PC-9 (cell line): ENCODE data around the gene PPP6C. TPM values are rescaled to one million over a fixed set of nuclear protein-coding genes. Genes with fewer than 3 reads are reported as not detected.

Source experiments
- BruUV-seq: library from RNA; stranded (reverse); fragments of 400-500 nt; replicated peaks from 2 replicates; lab custom pipeline; 2021; lab: Mats Ljungman, UMichigan
- CTCF ChIA-PET: fragments of 300-600 bp; sonication (Branson Sonifier 250); formaldehyde crosslinking; loops from one replicate; lab custom pipeline; 2022; ENCODE audit warnings: antibody characterized with exemption; lab: Charles Lee
- POLR2A ChIA-PET: fragments of 300-600 bp; sonication (Branson Sonifier 250); formaldehyde crosslinking; loops from one replicate; lab custom pipeline; 2022; ENCODE audit warnings: antibody characterized with exemption; ENCODE audit not compliant: unreplicated experiment; lab: Charles Lee
- DNase-seq, 2 experiments: peaks; one replicate each; pipeline versions ENCODE4 v3.0.0 to v3.0.0-alpha.2; 2015 to 2022; ENCODE audit warnings: mixed read lengths in 1 of 2
- H2AFZ ChIP-seq: fragments of 200-600 bp; sonication (generic); 2 replicates; pipeline ENCODE4 v1.8.1; 2017; ENCODE audit warnings: antibody characterized with exemption
- H3F3A ChIP-seq: fragments of 200-600 bp; sonication (generic); 2 replicates; pipeline ENCODE4 v1.8.1; 2017; ENCODE audit warnings: antibody characterized with exemption, mild to moderate bottlenecking, low read depth; ENCODE audit not compliant: insufficient read depth
- H3K27ac ChIP-seq: fragments of 200-600 bp; sonication (generic); 2 replicates; pipeline ENCODE4 v1.6.1; 2016; ENCODE audit warnings: mixed run types
- H3K27me3 ChIP-seq: fragments of 200-600 bp; sonication (generic); 2 replicates; pipeline ENCODE4 v1.6.1; 2016; ENCODE audit warnings: low read depth, mixed run types; ENCODE audit not compliant: insufficient read depth
- H3K36me3 ChIP-seq: fragments of 200-600 bp; sonication (generic); 2 replicates; pipeline ENCODE4 v1.6.1; 2016; ENCODE audit warnings: low read depth, mixed run types
- H3K4me1 ChIP-seq: fragments of 200-600 bp; sonication (generic); replicated peaks from 2 replicates; pipeline ENCODE4 v1.6.1; 2016; ENCODE audit warnings: mixed run types; ENCODE audit not compliant: insufficient read depth
- H3K4me2 ChIP-seq: fragments of 200-600 bp; sonication (generic); 2 replicates; pipeline ENCODE4 v1.6.1; 2017; ENCODE audit warnings: mixed run types
- H3K4me3 ChIP-seq: fragments of 200-600 bp; sonication (generic); 2 replicates; pipeline ENCODE4 v1.6.1; 2016; ENCODE audit warnings: mixed run types
- H3K79me2 ChIP-seq: fragments of 200-600 bp; sonication (generic); 2 replicates; pipeline ENCODE4 v1.6.1; 2017; ENCODE audit warnings: low read depth, mixed run types
- H3K9me2 ChIP-seq: fragments of 200-600 bp; sonication (generic); 2 replicates; pipeline ENCODE4 v1.8.1; 2017; ENCODE audit warnings: mild to moderate bottlenecking; ENCODE audit not compliant: insufficient read depth
- H3K9me3 ChIP-seq: fragments of 200-600 bp; sonication (generic); 2 replicates; pipeline ENCODE4 v1.8.1; 2016; ENCODE audit warnings: low read depth; ENCODE audit not compliant: insufficient read depth
- H4K20me1 ChIP-seq: fragments of 200-600 bp; sonication (generic); 2 replicates; pipeline ENCODE4 v1.8.1; 2017; ENCODE audit not compliant: insufficient read depth
- CTCF ChIP-seq: fragments of 200-600 bp; sonication (generic); conservative IDR thresholded peaks from 2 replicates; pipeline ENCODE4 v1.6.1; 2017; ENCODE audit warnings: mixed run types, antibody characterized with exemption, mild to moderate bottlenecking, moderate library complexity
- EZH2 ChIP-seq: fragments of 200-600 bp; sonication (generic); IDR thresholded peaks from 2 replicates; pipeline ENCODE4 v1.8.0; 2017; ENCODE audit warnings: antibody characterized with exemption, low read depth
- intact Hi-C: fragments of 100-400 bp; cut with micrococcal nuclease; formaldehyde crosslinking; loops from one replicate; pipeline ENCODE4 v1.10.0; 2022; ENCODE audit not compliant: unreplicated experiment
- total RNA-seq: library from RNA; stranded (reverse); gene quantifications from 2 replicates; pipeline ENCODE4 v1.2.3, GENCODE V29; 2021

The PPP6C gene
- total RNA-seq, 1 experiment from 2014 or later = 49.6 TPM

- H3K27me3 ChIP-seq = no peaks in the 10 kb centered on the region
- intact Hi-C loops = loop anchor here (10.0 kb wide), 1 partner anchor 67 kb away; no protein-coding TSS in a partner anchor
- H3K27ac ChIP-seq = peak overlapping the region; percentile 62
- DNase-seq = peak; percentile 30 to 63
- no TSS peak for BruUV-seq
- H3K79me2 ChIP-seq = peaks cover 21% of the 10 kb centered on the region; the same call in 1 of the 2 replicates
- no peaks in the 10 kb centered on the region for H3K9me3 ChIP-seq
- H3K4me1 ChIP-seq = peaks cover 16% of the 10 kb centered on the region
- 0 out of 2 replicates have a peak, but pooled peaks cover 6% of the 10 kb centered on the region for H4K20me1 ChIP-seq
- H3F3A ChIP-seq = peaks cover 25% of the 10 kb centered on the region; the same call in 1 of the 2 replicates
- H2AFZ ChIP-seq = no peak overlapping the region
- H3K4me2 ChIP-seq = peak overlapping the region; percentile 17
- ChIA-PET POLR2A (interaction anchor here (0.7 kb wide), 1 partner anchor 382 kb away, joined by 27 read pairs; no protein-coding TSS in a partner anchor), CTCF (interaction anchor here (1.2 kb wide), 1 partner anchor 17 kb away, joined by 5 read pairs; no protein-coding TSS in a partner anchor)
- no peaks in the 10 kb centered on the region for H3K9me2 ChIP-seq
- H3K36me3 ChIP-seq = peaks cover 8% of the 10 kb centered on the region; the same call in 1 of the 2 replicates
- no peak overlapping the region for H3K4me3 ChIP-seq
- TF ChIP-seq CTCF (no peak), EZH2 (no peak)
Measured at GRCh38 chr9:125161284-125161918, 28.2 kb downstream of the PPP6C start.

- Histone ChIP-seq H3K9me2 (no peaks in the 10 kb centered on the region), H3K79me2 (peaks cover 21% of the 10 kb centered on the region; the same call in 1 of the 2 replicates), H3K36me3 (peaks cover 8% of the 10 kb centered on the region; the same call in 1 of the 2 replicates), H4K20me1 (0 out of 2 replicates have a peak, but pooled peaks cover 6% of the 10 kb centered on the region), H3K9me3 (no peaks in the 10 kb centered on the region), H3F3A (peaks cover 25% of the 10 kb centered on the region; the same call in 1 of the 2 replicates), H3K4me3 (no peak overlapping the region), H3K27me3 (no peaks in the 10 kb centered on the region), H3K27ac (peak overlapping the region; percentile 62), H2AFZ (no peak overlapping the region), H3K4me1 (peaks cover 16% of the 10 kb centered on the region), H3K4me2 (0 out of 2 replicates have a peak overlapping the region, but pooled peaks have one; percentile 17)
- TF ChIP-seq CTCF = no peak
- TF ChIP-seq EZH2 = no peak
- no peak for DNase-seq
- no TSS peak for BruUV-seq
- intact Hi-C loops = loop anchor here (10.0 kb wide), 1 partner anchor 66 kb away; no protein-coding TSS in a partner anchor
- POLR2A ChIA-PET = no interaction called here
- CTCF ChIA-PET = no interaction called here
Measured at GRCh38 chr9:125160750-125161149, 28.9 kb downstream of the PPP6C start.

- intact Hi-C loops = no loop called here
- Histone ChIP-seq H3K4me1 (peaks cover 10% of the 10 kb centered on the region), H3K4me2 (no peak overlapping the region), H3K4me3 (no peak overlapping the region), H3K9me3 (no peaks in the 10 kb centered on the region), H3K79me2 (peaks cover 15% of the 10 kb centered on the region; the same call in 1 of the 2 replicates), H3F3A (peaks cover 15% of the 10 kb centered on the region; the same call in 1 of the 2 replicates), H2AFZ (no peak overlapping the region), H3K36me3 (peaks cover 16% of the 10 kb centered on the region), H3K27ac (no peak overlapping the region), H4K20me1 (0 out of 2 replicates have a peak, but pooled peaks cover 6% of the 10 kb centered on the region), H3K9me2 (no peaks in the 10 kb centered on the region), H3K27me3 (no peaks in the 10 kb centered on the region)
- no peak for DNase-seq
- TF ChIP-seq EZH2 (no peak), CTCF (no peak)
- ChIA-PET CTCF (no interaction called here), POLR2A (no interaction called here)
- no TSS peak for BruUV-seq
Measured at GRCh38 chr9:125156551-125156950, 33.1 kb downstream of the PPP6C start.
